Neural progenitor cell (in vitro differentiated cells): ENCODE measurements around the gene CCL27. TPM values are rescaled to one million over a fixed set of nuclear protein-coding genes. Genes with fewer than 3 reads are reported as not detected.

Experiments used
- DNase-seq: peaks from one replicate; pipeline ENCODE4 v3.0.0-alpha.2; 2016; ENCODE audit warnings: low spot score
- H2AFZ ChIP-seq: fragments of 200-600 bp; sonication (generic); replicated peaks from 2 replicates; pipeline ENCODE4 v1.6.1; 2016; ENCODE audit warnings: antibody characterized with exemption
- H3F3A ChIP-seq: fragments of 200-600 bp; sonication (generic); 2 replicates; pipeline ENCODE4 v1.6.1; 2016; ENCODE audit warnings: antibody characterized with exemption, low read depth
- H3K27ac ChIP-seq: fragments of 200-600 bp; sonication (generic); 2 replicates; pipeline ENCODE4 v1.5.1; 2016; ENCODE audit warnings: mild to moderate bottlenecking
- H3K27me3 ChIP-seq: fragments of 200-600 bp; sonication (generic); 2 replicates; pipeline ENCODE4 v1.6.1; 2016; ENCODE audit warnings: mild to moderate bottlenecking, moderate library complexity
- H3K36me3 ChIP-seq: fragments of 200-600 bp; sonication (generic); 2 replicates; pipeline ENCODE4 v1.5.1; 2016
- H3K4me1 ChIP-seq: fragments of 200-600 bp; sonication (generic); 2 replicates; pipeline ENCODE4 v1.6.1; 2016; ENCODE audit warnings: mixed run types
- H3K4me2 ChIP-seq: fragments of 200-600 bp; sonication (generic); 2 replicates; pipeline ENCODE4 v1.6.1; 2016
- H3K4me3 ChIP-seq: fragments of 200-600 bp; sonication (generic); 2 replicates; pipeline ENCODE4 v1.5.1; 2016
- H3K79me2 ChIP-seq: fragments of 200-600 bp; sonication (generic); 2 replicates; pipeline ENCODE4 v1.6.1; 2016; ENCODE audit warnings: low read depth
- H3K9ac ChIP-seq: fragments of 200-600 bp; sonication (generic); 2 replicates; pipeline ENCODE4 v1.6.1; 2016
- H3K9me3 ChIP-seq: fragments of 200-600 bp; sonication (generic); 2 replicates; pipeline ENCODE4 v1.5.1; 2016; ENCODE audit warnings: low read depth
- H4K20me1 ChIP-seq: fragments of 200-600 bp; sonication (generic); 2 replicates; pipeline ENCODE4 v1.6.1; 2016; ENCODE audit warnings: low read depth
- H3K27ac Mint-ChIP-seq: 3 replicates; pipeline ENCODE4 v1.8.0; 2021; ENCODE audit warnings: mixed read lengths
- H3K27me3 Mint-ChIP-seq: 2 replicates; pipeline ENCODE4 v1.8.0; 2022; ENCODE audit warnings: low read depth, mild to moderate bottlenecking, inconsistent platforms, moderate library complexity, mixed read lengths; ENCODE audit not compliant: insufficient read depth
- H3K36me3 Mint-ChIP-seq: 3 replicates; pipeline ENCODE4 v1.8.0; 2021; ENCODE audit warnings: mixed read lengths
- H3K4me1 Mint-ChIP-seq: 3 replicates; pipeline ENCODE4 v1.8.0; 2021; ENCODE audit warnings: mixed read lengths
- H3K4me3 Mint-ChIP-seq: 3 replicates; pipeline ENCODE4 v1.8.0; 2021; ENCODE audit warnings: mild to moderate bottlenecking, moderate library complexity, mixed read lengths
- H3K9me3 Mint-ChIP-seq: 3 replicates; pipeline ENCODE4 v1.8.0; 2020; ENCODE audit warnings: mixed read lengths
- EZH2 ChIP-seq: fragments of 200-600 bp; sonication (generic); IDR thresholded peaks from 2 replicates; pipeline ENCODE4 v1.6.1; 2017; ENCODE audit warnings: antibody characterized with exemption, mild to moderate bottlenecking, moderate library complexity
- EZH2phosphoT487 ChIP-seq: fragments of 200-600 bp; sonication (generic); IDR thresholded peaks from 2 replicates; pipeline ENCODE4 v1.6.1; 2017; ENCODE audit warnings: antibody characterized with exemption
- total RNA-seq: library from RNA; depleted of rRNA; stranded (reverse); fragments of >200 nt; gene quantifications from 2 replicates; pipeline ENCODE4 v1.2.3, GENCODE V29; 2015; ENCODE audit warnings: low replicate concordance
- TF ChIP-seq, protein P1 (sequence below): fragments of 200-600 bp; sonication (generic); IDR thresholded peaks from 2 replicates; pipeline ENCODE4 v1.5.1; 2017; ENCODE audit warnings: antibody characterized with exemption, mild to moderate bottlenecking

CCL27 gene
- total RNA-seq, 1 donor from 2014 or later = 0.67 TPM

DNA sequence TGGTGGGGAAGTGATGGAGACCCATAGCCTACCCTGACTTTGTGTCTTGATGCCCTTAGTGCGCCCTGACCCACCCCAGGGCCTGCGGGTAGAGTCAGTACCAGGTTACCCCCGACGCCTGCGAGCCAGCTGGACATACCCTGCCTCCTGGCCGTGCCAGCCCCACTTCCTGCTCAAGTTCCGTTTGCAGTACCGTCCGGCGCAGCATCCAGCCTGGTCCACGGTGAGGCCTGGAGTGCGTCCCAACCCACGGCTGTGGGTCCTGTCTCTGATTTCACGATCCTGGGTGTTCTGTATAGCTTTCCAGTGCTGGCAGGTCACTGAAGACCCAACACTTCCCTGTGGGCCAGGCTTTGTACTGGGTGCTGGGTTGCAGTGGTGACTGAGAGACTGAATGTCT is 4.0 kb downstream of the CCL27 start:
- no peaks in the 10 kb centered on the region for H3K79me2 ChIP-seq
- no peak overlapping the region for H3K4me2 ChIP-seq
- Mint-ChIP-seq H3K4me3 (no peak overlapping the region), H3K27me3 (peaks cover 4% of the 10 kb centered on the region), H3K27ac (no peak overlapping the region), H3K9me3 (no peaks in the 10 kb centered on the region), H3K4me1 (peaks cover 18% of the 10 kb centered on the region), H3K36me3 (no peaks in the 10 kb centered on the region)
- peaks cover 7% of the 10 kb centered on the region for H3K4me1 ChIP-seq
- no peak overlapping the region for H3K9ac ChIP-seq
- H3K27ac ChIP-seq = no peak overlapping the region
- no peak overlapping the region for H3K4me3 ChIP-seq
- no peaks in the 10 kb centered on the region for H3K27me3 ChIP-seq
- no peaks in the 10 kb centered on the region for H4K20me1 ChIP-seq
- no peaks in the 10 kb centered on the region for H3K9me3 ChIP-seq
- H3F3A ChIP-seq = no peaks in the 10 kb centered on the region
- no peaks in the 10 kb centered on the region for H3K36me3 ChIP-seq
- DNase-seq = no peak
- TF ChIP-seq, protein P1, sequence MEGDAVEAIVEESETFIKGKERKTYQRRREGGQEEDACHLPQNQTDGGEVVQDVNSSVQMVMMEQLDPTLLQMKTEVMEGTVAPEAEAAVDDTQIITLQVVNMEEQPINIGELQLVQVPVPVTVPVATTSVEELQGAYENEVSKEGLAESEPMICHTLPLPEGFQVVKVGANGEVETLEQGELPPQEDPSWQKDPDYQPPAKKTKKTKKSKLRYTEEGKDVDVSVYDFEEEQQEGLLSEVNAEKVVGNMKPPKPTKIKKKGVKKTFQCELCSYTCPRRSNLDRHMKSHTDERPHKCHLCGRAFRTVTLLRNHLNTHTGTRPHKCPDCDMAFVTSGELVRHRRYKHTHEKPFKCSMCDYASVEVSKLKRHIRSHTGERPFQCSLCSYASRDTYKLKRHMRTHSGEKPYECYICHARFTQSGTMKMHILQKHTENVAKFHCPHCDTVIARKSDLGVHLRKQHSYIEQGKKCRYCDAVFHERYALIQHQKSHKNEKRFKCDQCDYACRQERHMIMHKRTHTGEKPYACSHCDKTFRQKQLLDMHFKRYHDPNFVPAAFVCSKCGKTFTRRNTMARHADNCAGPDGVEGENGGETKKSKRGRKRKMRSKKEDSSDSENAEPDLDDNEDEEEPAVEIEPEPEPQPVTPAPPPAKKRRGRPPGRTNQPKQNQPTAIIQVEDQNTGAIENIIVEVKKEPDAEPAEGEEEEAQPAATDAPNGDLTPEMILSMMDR = no peak
- no peak for TF ChIP-seq EZH2
- no peak for TF ChIP-seq EZH2phosphoT487
- H2AFZ ChIP-seq = no peak overlapping the region

DNA sequence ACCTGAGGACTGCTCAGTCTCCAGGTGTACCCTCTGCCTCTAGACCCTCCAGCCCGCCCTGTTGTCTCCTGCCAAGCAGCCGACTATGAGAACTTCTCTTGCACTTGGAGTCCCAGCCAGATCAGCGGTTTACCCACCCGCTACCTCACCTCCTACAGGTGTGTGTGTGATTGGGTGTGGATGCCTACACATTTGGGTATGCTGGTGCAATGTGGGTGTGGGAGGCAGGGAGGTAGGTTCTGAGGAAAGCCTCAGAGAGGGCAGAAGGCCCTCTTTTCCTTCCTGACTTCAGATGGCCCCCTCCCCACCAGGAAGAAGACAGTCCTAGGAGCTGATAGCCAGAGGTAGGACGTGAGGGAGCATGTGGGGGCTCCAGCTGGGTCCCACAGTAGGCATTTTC is 5.5 kb downstream of the CCL27 start:
- H3K27me3 Mint-ChIP-seq = peaks cover 3% of the 10 kb centered on the region
- H3K4me3 Mint-ChIP-seq = no peak overlapping the region
- H3K9ac ChIP-seq = no peak overlapping the region
- H3K4me3 ChIP-seq = no peak overlapping the region
- H3K4me1 Mint-ChIP-seq = peaks cover 32% of the 10 kb centered on the region
- H3K9me3 Mint-ChIP-seq = no peaks in the 10 kb centered on the region
- H4K20me1 ChIP-seq = no peaks in the 10 kb centered on the region
- peaks cover 10% of the 10 kb centered on the region for H3F3A ChIP-seq
- no peak for TF ChIP-seq EZH2
- no peaks in the 10 kb centered on the region for H3K36me3 Mint-ChIP-seq
- H3K36me3 ChIP-seq = no peaks in the 10 kb centered on the region
- no peak overlapping the region for H3K27ac ChIP-seq
- no peak for DNase-seq
- H3K4me2 ChIP-seq = no peak overlapping the region
- H3K27ac Mint-ChIP-seq = no peak overlapping the region
- H3K27me3 ChIP-seq = no peaks in the 10 kb centered on the region
- H2AFZ ChIP-seq = no peak overlapping the region
- no peaks in the 10 kb centered on the region for H3K79me2 ChIP-seq
- H3K9me3 ChIP-seq = no peaks in the 10 kb centered on the region
- H3K4me1 ChIP-seq = peaks cover 16% of the 10 kb centered on the region

DNA sequence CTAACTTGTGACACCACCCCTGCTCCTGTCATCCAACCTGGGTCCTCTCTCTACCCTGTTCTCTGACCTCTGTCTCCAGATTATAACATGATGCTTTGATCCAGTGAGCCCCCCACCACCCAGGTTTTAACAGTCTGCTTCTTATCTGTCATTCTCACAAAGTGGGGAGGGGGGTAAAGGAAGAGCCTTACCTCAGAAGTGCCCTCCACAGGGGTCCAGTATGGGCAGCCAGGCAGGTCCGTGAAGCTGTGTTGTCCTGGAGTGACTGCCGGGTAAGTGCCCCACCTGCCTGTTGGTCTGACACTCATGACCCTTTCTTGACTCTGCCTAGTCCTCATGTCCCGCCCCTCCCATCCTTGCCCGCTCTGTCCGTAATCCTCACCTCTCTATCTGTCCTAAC is 7.1 kb downstream of the CCL27 start:
- Mint-ChIP-seq H3K4me3 (no peak overlapping the region), H3K36me3 (no peaks in the 10 kb centered on the region), H3K27me3 (peaks cover 3% of the 10 kb centered on the region), H3K9me3 (no peaks in the 10 kb centered on the region), H3K27ac (peak overlapping the region; percentile 31), H3K4me1 (peaks cover 47% of the 10 kb centered on the region)
- TF ChIP-seq EZH2 (no peak), EZH2phosphoT487 (no peak)
- TF ChIP-seq, protein P1 = no peak
- Histone ChIP-seq H3K9ac (no peak overlapping the region), H2AFZ (no peak overlapping the region), H3K36me3 (no peaks in the 10 kb centered on the region), H3K27ac (no peak overlapping the region), H4K20me1 (no peaks in the 10 kb centered on the region), H3K79me2 (no peaks in the 10 kb centered on the region), H3K4me1 (peaks cover 25% of the 10 kb centered on the region), H3K4me2 (no peak overlapping the region), H3F3A (peaks cover 17% of the 10 kb centered on the region), H3K27me3 (no peaks in the 10 kb centered on the region), H3K9me3 (no peaks in the 10 kb centered on the region), H3K4me3 (no peak overlapping the region)
- no peak for DNase-seq

DNA sequence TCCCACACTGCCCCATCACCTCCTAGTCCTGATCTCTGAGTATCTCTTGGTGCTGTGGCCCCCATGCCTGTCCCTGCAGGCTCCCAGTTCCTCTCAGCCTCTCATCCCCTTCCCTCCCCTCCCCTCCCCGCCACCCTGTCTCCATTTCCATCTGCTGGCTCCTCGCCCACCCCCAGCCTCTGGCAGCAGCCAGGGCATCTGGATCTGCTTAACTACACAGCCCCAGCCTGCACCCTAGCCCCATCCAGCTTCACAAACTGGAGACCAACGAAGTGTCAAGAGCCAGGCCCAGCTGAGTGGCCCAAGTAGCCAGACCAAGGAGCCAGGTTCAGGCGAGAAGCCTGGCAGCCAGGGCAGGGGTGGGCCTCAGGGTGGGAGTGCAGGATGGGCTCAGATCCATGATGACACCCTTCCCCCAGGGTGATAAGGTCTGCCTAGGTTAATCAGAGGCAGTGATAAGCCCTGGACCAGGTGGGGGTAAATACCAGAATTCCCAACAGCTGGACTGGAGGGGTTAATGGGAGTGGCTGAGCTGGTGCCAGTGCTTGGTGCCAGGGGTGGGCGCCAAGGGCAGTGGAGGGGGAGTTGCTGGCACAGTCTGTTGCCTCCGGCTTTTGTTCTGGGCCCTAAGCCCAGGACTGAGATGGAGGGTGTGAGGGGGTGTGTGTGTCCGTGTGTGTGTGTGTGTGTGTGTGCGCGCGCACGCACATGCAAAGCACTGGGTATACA is 8.0 kb downstream of the CCL27 start:
- TF ChIP-seq, protein P1 = no peak
- TF ChIP-seq EZH2 = no peak
- no peak for TF ChIP-seq EZH2phosphoT487
- peak overlapping the region; percentile 17 for H3K4me2 ChIP-seq
- H3K9me3 Mint-ChIP-seq = no peaks in the 10 kb centered on the region

More for the DNA sequence above, 8.0 kb downstream of the CCL27 start:
- H3K79me2 ChIP-seq = no peaks in the 10 kb centered on the region
- peaks cover 17% of the 10 kb centered on the region for H3F3A ChIP-seq
- H3K27ac ChIP-seq = no peak overlapping the region
- H3K4me3 ChIP-seq = no peak overlapping the region
- no peaks in the 10 kb centered on the region for H3K27me3 ChIP-seq
- no peak overlapping the region for H3K9ac ChIP-seq
- peaks cover 25% of the 10 kb centered on the region for H3K4me1 ChIP-seq
- H3K4me3 Mint-ChIP-seq = peak overlapping the region; percentile 33
- peaks cover 47% of the 10 kb centered on the region for H3K4me1 Mint-ChIP-seq
- H4K20me1 ChIP-seq = no peaks in the 10 kb centered on the region
- peak overlapping the region; percentile 57 for H3K27ac Mint-ChIP-seq
- H3K27me3 Mint-ChIP-seq = peaks cover 3% of the 10 kb centered on the region
- H3K36me3 ChIP-seq = no peaks in the 10 kb centered on the region
- no peak for DNase-seq
- H3K36me3 Mint-ChIP-seq = peaks cover 4% of the 10 kb centered on the region
- no peak overlapping the region for H2AFZ ChIP-seq
- H3K9me3 ChIP-seq = no peaks in the 10 kb centered on the region
